HG02588 (cell line): Measurements from ENCODE around the gene TRIM62.

ENCODE experiments used
- ATAC-seq: cut with Tn5 transposase; IDR thresholded peaks from one replicate; pipeline ENCODE4 v1.9.1; 2021; ENCODE audit warnings: mild to moderate bottlenecking, moderate library complexity; ENCODE audit not compliant: unreplicated experiment

Gene TRIM62

GRCh38 chr1:33180911-33181890 lies 642 bp downstream of the TRIM62 start:
- ATAC-seq, result peak; percentile 71

GRCh38 chr1:33180226-33180910 lies 1.5 kb downstream of the TRIM62 start:
- no peak for ATAC-seq

- ATAC-seq, result no peak
Measured at GRCh38 chr1:33178836-33179439, 2.9 kb downstream of the TRIM62 start.

GRCh38 chr1:33177996-33178540 lies 3.8 kb downstream of the TRIM62 start:
- no peak for ATAC-seq

- no peak for ATAC-seq
Measured at GRCh38 chr1:33176887-33177286, 5.0 kb downstream of the TRIM62 start.

GRCh38 chr1:33176362-33176850 lies 5.4 kb downstream of the TRIM62 start:
- no peak for ATAC-seq

GRCh38 chr1:33175865-33176264 lies 6.0 kb downstream of the TRIM62 start:
- ATAC-seq, result no peak

- no peak for ATAC-seq
Measured at GRCh38 chr1:33173091-33173490, 8.8 kb downstream of the TRIM62 start.

- ATAC-seq, result no peak
Measured at GRCh38 chr1:33171977-33172813, 9.6 kb downstream of the TRIM62 start.

GRCh38 chr1:33170351-33171274 lies 11.2 kb downstream of the TRIM62 start:
- no peak for ATAC-seq

GRCh38 chr1:33169290-33170055 lies 12.4 kb downstream of the TRIM62 start:
- ATAC-seq, result no peak

- no peak for ATAC-seq
Measured at GRCh38 chr1:33168556-33169289, 13.1 kb downstream of the TRIM62 start.

GRCh38 chr1:33167650-33168447 lies 14.0 kb downstream of the TRIM62 start:
- no peak for ATAC-seq

GRCh38 chr1:33165809-33166208 lies 16.0 kb downstream of the TRIM62 start:
- ATAC-seq, result no peak

- ATAC-seq, result no peak
Measured at GRCh38 chr1:33165209-33165608, 16.6 kb downstream of the TRIM62 start.

GRCh38 chr1:33163621-33164519 lies 18.0 kb downstream of the TRIM62 start:
- ATAC-seq, result no peak
